Upper lobe of left lung (tissue), 4 donors: ENCODE data around the gene CCL3.

Experiments
- CTCF ChIP-seq, 6 experiments: fragments of 450-650 bp in 4 of 6; fragments of 200-600 bp in 2 of 6; sonication (generic) in 2 of 6; IDR thresholded peaks; one replicate each; pipeline ENCODE4 v1.5.1; 2016 to 2019; ENCODE audit warnings: antibody characterized with exemption in 6 of 6
- POLR2AphosphoS5 ChIP-seq, 2 donors: sonication (generic); formaldehyde crosslinking; IDR thresholded peaks; one replicate each; pipeline ENCODE4 v1.5.1; 2017; ENCODE audit warnings: antibody characterized with exemption in 2 of 2

DNA sequence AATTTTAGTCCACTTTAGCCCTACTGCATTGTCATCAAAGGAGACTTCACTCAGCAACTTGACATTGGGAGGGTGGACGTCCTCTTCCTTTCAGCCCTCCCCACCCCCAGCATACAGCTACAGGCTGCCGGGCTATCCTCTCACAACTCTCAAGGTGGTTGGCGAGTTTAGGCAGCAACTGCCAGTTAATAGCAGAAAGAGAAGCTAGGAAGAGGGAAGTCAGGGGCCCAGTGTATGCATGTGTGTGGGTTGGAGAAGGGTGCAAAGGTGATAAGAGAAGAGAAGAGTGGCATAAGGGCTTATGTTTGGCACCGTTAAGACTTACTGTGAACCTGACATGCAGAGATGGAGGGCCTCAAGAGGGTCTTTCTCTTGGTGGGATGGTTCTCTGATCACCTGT, 45.5 kb upstream of the CCL3 start:
- TF ChIP-seq POLR2AphosphoS5 (IDR thresholded peaks at IDR 0.05) (no peak), CTCF (IDR thresholded peaks at IDR 0.05) (no peak)
